Effector memory CD4-positive, alpha-beta T cell (primary cell): ENCODE measurements around the gene CERS5.
A peak's percentile ranks its signal among the peaks of the same experiment; 100 is the strongest.

Source experiments
- DNase-seq, 3 donors: peaks; one replicate each; pipeline ENCODE4 v3.0.0-alpha.2; 2020
- H3K27ac ChIP-seq: 2 replicates; pipeline ENCODE4 v1.7.0; 2013; ENCODE audit warnings: mild to moderate bottlenecking, low read length, moderate library complexity; ENCODE audit not compliant: insufficient read depth, poor library complexity, severe bottlenecking
- H3K27me3 ChIP-seq: replicated peaks from 2 replicates; pipeline ENCODE4 v1.7.0; 2013; ENCODE audit warnings: mild to moderate bottlenecking, low read length; ENCODE audit not compliant: insufficient read depth, control insufficient read depth, poor library complexity, severe bottlenecking
- H3K36me3 ChIP-seq: 2 replicates; pipeline ENCODE4 v1.7.0; 2013; ENCODE audit warnings: mild to moderate bottlenecking, low read length, moderate library complexity; ENCODE audit not compliant: control insufficient read depth, insufficient read depth
- H3K4me1 ChIP-seq: 2 replicates; pipeline ENCODE4 v1.7.0; 2013; ENCODE audit warnings: low read length, mild to moderate bottlenecking; ENCODE audit not compliant: control insufficient read depth, insufficient read depth, poor library complexity, severe bottlenecking
- H3K4me3 ChIP-seq: 2 replicates; pipeline ENCODE4 v1.7.0; 2013; ENCODE audit warnings: low read length, low read depth, mild to moderate bottlenecking; ENCODE audit not compliant: insufficient read depth, poor library complexity, severe bottlenecking
- H3K9me3 ChIP-seq: 2 replicates; pipeline ENCODE4 v1.7.0; 2013; ENCODE audit warnings: mild to moderate bottlenecking, low read length, moderate library complexity; ENCODE audit not compliant: control insufficient read depth
- total RNA-seq, 3 donors: gene quantifications; one replicate each; lab custom pipeline; 2026; lab: John Stamatoyannopoulos, UW

Gene CERS5, protein sequence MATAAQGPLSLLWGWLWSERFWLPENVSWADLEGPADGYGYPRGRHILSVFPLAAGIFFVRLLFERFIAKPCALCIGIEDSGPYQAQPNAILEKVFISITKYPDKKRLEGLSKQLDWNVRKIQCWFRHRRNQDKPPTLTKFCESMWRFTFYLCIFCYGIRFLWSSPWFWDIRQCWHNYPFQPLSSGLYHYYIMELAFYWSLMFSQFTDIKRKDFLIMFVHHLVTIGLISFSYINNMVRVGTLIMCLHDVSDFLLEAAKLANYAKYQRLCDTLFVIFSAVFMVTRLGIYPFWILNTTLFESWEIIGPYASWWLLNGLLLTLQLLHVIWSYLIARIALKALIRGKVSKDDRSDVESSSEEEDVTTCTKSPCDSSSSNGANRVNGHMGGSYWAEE
- 25.1 to 28.5 (median 26.7) reads per million in 3 donors for total RNA-seq

DNA sequence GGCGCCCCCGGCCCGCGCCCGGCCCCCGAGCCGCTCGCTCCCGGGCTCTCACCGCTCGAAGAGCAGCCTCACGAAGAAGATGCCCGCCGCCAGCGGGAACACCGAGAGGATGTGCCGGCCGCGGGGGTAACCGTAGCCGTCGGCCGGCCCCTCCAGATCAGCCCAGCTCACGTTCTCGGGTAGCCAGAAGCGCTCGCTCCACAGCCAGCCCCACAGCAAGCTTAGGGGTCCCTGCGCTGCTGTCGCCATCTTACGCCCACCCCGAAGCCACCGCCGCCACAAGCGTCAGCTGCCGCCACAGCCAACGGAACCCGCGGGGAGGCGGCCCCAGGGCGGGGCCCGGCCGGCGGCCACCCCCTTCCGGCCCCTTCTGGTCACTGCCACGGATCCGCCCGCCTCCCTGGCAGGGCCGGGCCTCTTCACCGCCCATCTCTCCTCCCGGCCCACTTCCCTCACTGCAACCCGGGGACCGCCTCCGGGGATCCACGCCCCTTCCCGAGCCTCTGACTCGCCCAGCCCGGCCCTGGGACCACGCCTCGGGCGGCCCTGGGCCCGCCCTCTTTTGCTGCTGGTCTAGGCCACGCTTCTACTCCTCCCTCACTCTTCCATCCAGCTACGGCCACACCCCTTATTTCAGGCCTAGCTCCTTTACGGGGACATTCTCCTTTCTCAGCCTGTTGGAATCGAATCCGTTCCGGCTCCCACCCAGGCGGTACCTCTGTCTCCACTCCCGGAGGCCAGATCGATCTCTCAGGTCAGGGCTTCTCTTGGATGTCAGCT lies at the start of gene CERS5:
CERS5 (minus strand) TSS at position 321 of the 780 bp plus-strand sequence; CDS start at position 249, 72 bp downstream.
- Histone ChIP-seq H3K9me3 (no peaks in the 10 kb centered on the region), H3K4me3 (peak within 1 kb of the TSS; percentile 99), H3K4me1 (peaks cover 13% of the 10 kb centered on the region), H3K27ac (peak within 1 kb of the TSS; percentile 90), H3K27me3 (no peaks in the 10 kb centered on the region), H3K36me3 (no peaks in the 10 kb centered on the region)
- peak; percentile 94 to 96 (median 95) for DNase-seq

DNA sequence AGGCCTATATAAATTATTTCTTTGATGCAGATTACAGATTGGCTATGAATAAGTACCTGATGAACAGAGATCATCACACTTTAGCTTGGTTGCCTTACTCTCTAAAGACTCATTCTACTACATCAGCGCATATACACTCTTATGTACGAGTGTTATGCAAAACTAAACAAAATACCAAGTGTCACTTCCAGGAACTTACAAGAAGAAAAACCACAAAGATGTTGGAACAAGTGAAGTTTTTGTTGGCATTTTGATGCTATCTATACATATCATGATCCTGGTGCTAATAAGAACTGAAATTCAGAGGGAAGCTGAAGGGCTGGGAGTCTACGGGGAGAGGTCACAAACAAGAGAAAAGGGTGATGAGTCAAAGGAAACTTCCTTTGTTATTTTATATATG lies 47.9 kb upstream of the CERS5 start:
- Histone ChIP-seq H3K27ac (no peak overlapping the region), H3K9me3 (no peaks in the 10 kb centered on the region), H3K36me3 (no peaks in the 10 kb centered on the region), H3K4me1 (peaks cover 18% of the 10 kb centered on the region), H3K27me3 (no peaks in the 10 kb centered on the region), H3K4me3 (no peak overlapping the region)
- no peak for DNase-seq

GRCh38 chr12:50214018-50214417 lies 46.8 kb upstream of the CERS5 start:
- Histone ChIP-seq H3K4me3 (no peak overlapping the region), H3K27me3 (no peaks in the 10 kb centered on the region), H3K36me3 (no peaks in the 10 kb centered on the region), H3K27ac (no peak overlapping the region), H3K9me3 (no peaks in the 10 kb centered on the region), H3K4me1 (peaks cover 18% of the 10 kb centered on the region)
- no peak for DNase-seq

- Histone ChIP-seq H3K9me3 (no peaks in the 10 kb centered on the region), H3K36me3 (no peaks in the 10 kb centered on the region), H3K27me3 (no peaks in the 10 kb centered on the region), H3K4me3 (no peak overlapping the region), H3K27ac (no peak overlapping the region), H3K4me1 (peaks cover 18% of the 10 kb centered on the region)
- DNase-seq, result no peak
These were observed 46.3 kb upstream of the CERS5 start for GRCh38 chr12:50213439-50213838.

- Histone ChIP-seq H3K4me1 (peaks cover 18% of the 10 kb centered on the region), H3K9me3 (no peaks in the 10 kb centered on the region), H3K27ac (peak overlapping the region; percentile 54), H3K27me3 (no peaks in the 10 kb centered on the region), H3K36me3 (no peaks in the 10 kb centered on the region), H3K4me3 (no peak overlapping the region)
- no peak for DNase-seq
These were observed 44.9 kb upstream of the CERS5 start for GRCh38 chr12:50212071-50212467.

DNA sequence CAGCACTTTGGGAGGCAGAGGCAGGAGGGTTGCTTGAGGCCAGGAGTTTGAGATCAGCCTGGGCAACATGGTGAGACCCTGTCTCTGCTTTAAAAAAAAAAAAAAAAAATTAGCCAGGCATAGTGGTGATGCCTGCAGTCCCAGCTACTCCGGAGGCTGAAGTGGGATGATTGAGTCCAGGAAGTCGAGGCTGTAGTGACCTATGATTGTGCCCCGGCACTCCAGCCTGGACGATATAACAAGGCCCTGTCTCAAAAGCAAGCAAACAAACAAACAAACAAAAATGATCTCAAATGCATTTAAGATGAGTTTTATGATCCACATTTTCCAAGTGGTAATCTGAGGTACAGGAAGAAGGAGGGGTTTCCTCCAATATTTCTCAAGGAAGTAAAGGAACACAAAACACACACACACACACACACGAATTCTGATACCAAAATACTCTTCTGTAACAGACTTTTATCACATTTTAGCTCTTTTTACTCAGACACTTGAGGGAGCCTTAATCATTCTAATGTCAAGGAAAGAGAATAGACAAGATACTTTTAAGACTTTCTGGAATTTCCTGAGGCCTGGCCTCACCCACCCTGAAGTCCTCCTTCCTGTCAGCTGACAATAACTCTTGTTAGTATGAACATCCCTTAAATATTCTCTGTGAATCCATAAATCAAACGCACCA lies 44.4 kb upstream of the CERS5 start:
- Histone ChIP-seq H3K4me1 (peaks cover 18% of the 10 kb centered on the region), H3K4me3 (no peak overlapping the region), H3K27ac (peak overlapping the region; percentile 54)

DNA sequence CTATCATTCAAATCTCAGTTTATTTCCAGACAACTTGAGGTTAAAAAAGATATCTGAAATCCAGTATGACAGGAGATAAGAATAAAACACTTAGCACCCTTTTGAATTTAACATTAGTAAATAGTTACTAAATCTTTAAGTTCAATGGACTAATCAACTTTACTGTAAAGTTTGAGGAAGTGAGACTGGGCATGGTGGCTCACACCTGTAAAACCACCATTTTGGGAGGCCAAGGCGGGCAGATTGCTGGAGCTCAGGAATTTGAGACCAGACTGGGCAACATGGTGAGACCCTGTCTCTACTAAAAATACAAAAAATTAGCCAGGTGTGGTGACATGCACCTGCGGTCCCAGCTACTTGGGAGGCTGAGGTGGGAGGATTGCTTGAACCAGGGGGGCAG lies 40.3 kb upstream of the CERS5 start:
- Histone ChIP-seq H3K4me3 (no peak overlapping the region), H3K27ac (no peak overlapping the region), H3K9me3 (no peaks in the 10 kb centered on the region), H3K36me3 (peaks cover 25% of the 10 kb centered on the region), H3K4me1 (peaks cover 13% of the 10 kb centered on the region), H3K27me3 (no peaks in the 10 kb centered on the region)
- no peak for DNase-seq

More for the DNA sequence above, 44.4 kb upstream of the CERS5 start:
- Histone ChIP-seq H3K9me3 (no peaks in the 10 kb centered on the region), H3K36me3 (no peaks in the 10 kb centered on the region), H3K27me3 (no peaks in the 10 kb centered on the region)
- no peak for DNase-seq

- no peaks in the 10 kb centered on the region for H3K4me1 ChIP-seq
- no peak overlapping the region for H3K4me3 ChIP-seq
- DNase-seq, result no peak
- peaks cover 29% of the 10 kb centered on the region for H3K36me3 ChIP-seq
- H3K27ac ChIP-seq, result no peak overlapping the region
- no peaks in the 10 kb centered on the region for H3K9me3 ChIP-seq
- no peaks in the 10 kb centered on the region for H3K27me3 ChIP-seq
These were observed 38.5 kb upstream of the CERS5 start for GRCh38 chr12:50205648-50206047.

- Histone ChIP-seq H3K27me3 (no peaks in the 10 kb centered on the region), H3K27ac (no peak overlapping the region), H3K36me3 (peaks cover 42% of the 10 kb centered on the region), H3K9me3 (no peaks in the 10 kb centered on the region), H3K4me1 (no peaks in the 10 kb centered on the region), H3K4me3 (no peak overlapping the region)
- DNase-seq, result no peak
These were observed 36.5 kb upstream of the CERS5 start for GRCh38 chr12:50203691-50204090.
